ENCODE data around the gene CRK.

DNA sequence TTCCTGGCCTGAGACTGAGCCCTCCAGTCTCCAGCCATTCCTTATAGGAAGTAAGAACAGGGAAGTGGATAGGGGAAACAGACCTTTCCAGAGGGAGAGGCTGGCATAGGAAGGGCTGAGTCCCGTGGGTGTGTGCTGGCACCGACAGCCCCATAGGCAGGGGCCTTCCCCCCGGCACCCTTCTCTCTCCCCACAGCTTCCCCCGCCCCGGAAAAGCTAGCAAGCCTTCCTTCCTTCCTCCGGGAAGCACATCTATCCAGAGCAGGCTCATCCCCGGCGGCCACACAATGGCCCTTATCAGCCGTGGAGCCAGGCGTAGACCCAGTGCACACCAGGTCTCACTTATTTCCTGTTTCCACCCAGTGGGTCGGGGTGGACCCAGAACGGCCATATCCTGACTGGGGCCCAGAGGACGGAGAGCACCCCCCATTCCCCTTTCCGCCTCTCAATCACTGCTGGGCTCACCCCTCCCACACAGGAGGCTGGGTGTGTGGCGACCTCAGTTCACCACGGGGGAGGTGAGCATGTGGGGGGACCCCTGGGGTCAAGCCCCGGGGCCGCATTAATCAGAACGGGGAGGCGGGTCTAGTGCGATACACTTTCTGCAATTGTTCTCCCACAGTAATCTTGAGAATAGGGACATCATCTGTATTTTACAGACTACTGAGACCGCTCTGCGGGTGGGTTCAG, 37.4 kb upstream of the CRK start:
- TF ChIP-seq, protein P1, sequence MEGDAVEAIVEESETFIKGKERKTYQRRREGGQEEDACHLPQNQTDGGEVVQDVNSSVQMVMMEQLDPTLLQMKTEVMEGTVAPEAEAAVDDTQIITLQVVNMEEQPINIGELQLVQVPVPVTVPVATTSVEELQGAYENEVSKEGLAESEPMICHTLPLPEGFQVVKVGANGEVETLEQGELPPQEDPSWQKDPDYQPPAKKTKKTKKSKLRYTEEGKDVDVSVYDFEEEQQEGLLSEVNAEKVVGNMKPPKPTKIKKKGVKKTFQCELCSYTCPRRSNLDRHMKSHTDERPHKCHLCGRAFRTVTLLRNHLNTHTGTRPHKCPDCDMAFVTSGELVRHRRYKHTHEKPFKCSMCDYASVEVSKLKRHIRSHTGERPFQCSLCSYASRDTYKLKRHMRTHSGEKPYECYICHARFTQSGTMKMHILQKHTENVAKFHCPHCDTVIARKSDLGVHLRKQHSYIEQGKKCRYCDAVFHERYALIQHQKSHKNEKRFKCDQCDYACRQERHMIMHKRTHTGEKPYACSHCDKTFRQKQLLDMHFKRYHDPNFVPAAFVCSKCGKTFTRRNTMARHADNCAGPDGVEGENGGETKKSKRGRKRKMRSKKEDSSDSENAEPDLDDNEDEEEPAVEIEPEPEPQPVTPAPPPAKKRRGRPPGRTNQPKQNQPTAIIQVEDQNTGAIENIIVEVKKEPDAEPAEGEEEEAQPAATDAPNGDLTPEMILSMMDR (conservative IDR thresholded peaks at IDR 0.05), result no peak
- TF ChIP-seq EZH2 (IDR thresholded peaks at IDR 0.05; ENCODE audit: low read depth), result no peak
